RWPE2 (cell line): ENCODE results near the gene SIRPB1.

Experiments used
- ATAC-seq: fragments of 200-7000 bp; cut with Tn5 transposase; 3 replicates; pipeline ENCODE4 v1.9.1; 2021; ENCODE audit warnings: low read depth
- DNase-seq: peaks from one replicate; pipeline ENCODE4 v3.0.0-alpha.2; 2020; ENCODE audit warnings: low spot score
- H3K27ac ChIP-seq: fragments of 450-650 bp; 2 replicates; pipeline ENCODE4 v1.5.1; 2017; ENCODE audit warnings: mild to moderate bottlenecking; ENCODE audit not compliant: poor library complexity, severe bottlenecking
- H3K27me3 ChIP-seq: fragments of 250-450 bp; sonication (Bioruptor Pico); 2 replicates; pipeline ENCODE4 v1.5.1; 2021; ENCODE audit warnings: mild to moderate bottlenecking, moderate library complexity; ENCODE audit not compliant: insufficient read depth, poor library complexity, severe bottlenecking
- H3K36me3 ChIP-seq: fragments of 250-450 bp; sonication (Bioruptor Pico); 2 replicates; pipeline ENCODE4 v1.5.1; 2020; ENCODE audit warnings: low read depth, mild to moderate bottlenecking, moderate library complexity
- H3K4me1 ChIP-seq: fragments of 250-450 bp; sonication (Bioruptor Pico); 2 replicates; pipeline ENCODE4 v1.5.1; 2021; ENCODE audit warnings: mild to moderate bottlenecking, moderate library complexity; ENCODE audit not compliant: insufficient read depth, poor library complexity, severe bottlenecking
- H3K4me3 ChIP-seq: fragments of 250-450 bp; sonication (Bioruptor Pico); 2 replicates; pipeline ENCODE4 v1.5.1; 2021; ENCODE audit warnings: mild to moderate bottlenecking, moderate library complexity; ENCODE audit not compliant: severe bottlenecking
- H3K9me3 ChIP-seq: fragments of 250-450 bp; sonication (Bioruptor Pico); 2 replicates; pipeline ENCODE4 v1.5.1; 2021; ENCODE audit warnings: mild to moderate bottlenecking, moderate library complexity; ENCODE audit not compliant: severe bottlenecking
- CTCF ChIP-seq: fragments of 450-650 bp; IDR thresholded peaks from one replicate; pipeline ENCODE4 v1.5.1; 2017; ENCODE audit warnings: mild to moderate bottlenecking, moderate library complexity; ENCODE audit not compliant: poor library complexity, severe bottlenecking

Gene SIRPB1

DNA sequence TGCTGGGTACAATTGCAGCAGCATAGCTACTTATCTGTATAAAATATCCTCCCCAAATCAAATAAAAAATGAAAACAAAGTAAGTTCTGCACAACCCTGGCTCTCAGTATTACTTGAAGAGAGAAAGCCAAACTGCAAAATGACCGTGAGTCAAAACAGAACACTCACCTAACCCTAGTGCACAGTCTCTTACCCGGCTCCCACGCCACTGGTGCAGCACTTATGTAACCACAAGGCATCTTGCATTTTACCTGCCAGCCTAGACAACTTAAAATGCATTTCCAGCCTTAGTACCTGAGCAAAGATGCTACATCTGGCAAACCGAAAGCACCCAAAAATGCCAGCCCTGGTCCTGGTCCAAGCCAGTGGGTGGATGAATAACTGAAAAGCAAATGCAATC, 12.4 kb upstream of the SIRPB1 start:
- H3K36me3 ChIP-seq = no peaks in the 10 kb centered on the region
- no peak for TF ChIP-seq CTCF
- ATAC-seq = no peak
- H3K27me3 ChIP-seq = no peaks in the 10 kb centered on the region
- H3K4me3 ChIP-seq = no peak overlapping the region
- no peaks in the 10 kb centered on the region for H3K4me1 ChIP-seq
- no peaks in the 10 kb centered on the region for H3K9me3 ChIP-seq
- H3K27ac ChIP-seq = no peak overlapping the region
- no peak for DNase-seq

GRCh38 chr20:1631309-1632151, 11.7 kb upstream of the SIRPB1 start:
- DNase-seq = no peak
- TF ChIP-seq CTCF = no peak
- Histone ChIP-seq H3K4me3 (no peak overlapping the region), H3K27me3 (no peaks in the 10 kb centered on the region), H3K27ac (no peak overlapping the region), H3K4me1 (no peaks in the 10 kb centered on the region), H3K36me3 (no peaks in the 10 kb centered on the region), H3K9me3 (no peaks in the 10 kb centered on the region)
- ATAC-seq = peak; percentile 23; the same call in 1 of the 3 replicates

GRCh38 chr20:1630186-1630585, 10.4 kb upstream of the SIRPB1 start:
- no peak for ATAC-seq
- H3K9me3 ChIP-seq = no peaks in the 10 kb centered on the region
- no peak for DNase-seq
- no peaks in the 10 kb centered on the region for H3K36me3 ChIP-seq
- no peak for TF ChIP-seq CTCF
- H3K27me3 ChIP-seq = no peaks in the 10 kb centered on the region
- no peaks in the 10 kb centered on the region for H3K4me1 ChIP-seq
- no peak overlapping the region for H3K27ac ChIP-seq
- no peak overlapping the region for H3K4me3 ChIP-seq

- Histone ChIP-seq H3K4me1 (no peaks in the 10 kb centered on the region), H3K27me3 (no peaks in the 10 kb centered on the region), H3K36me3 (no peaks in the 10 kb centered on the region), H3K9me3 (no peaks in the 10 kb centered on the region), H3K27ac (no peak overlapping the region), H3K4me3 (no peak overlapping the region)
- DNase-seq = no peak
- no peak for ATAC-seq
- TF ChIP-seq CTCF = no peak
Measured at GRCh38 chr20:1629321-1629720, 9.5 kb upstream of the SIRPB1 start.

- ATAC-seq (no peak), DNase-seq (no peak)
- TF ChIP-seq CTCF = no peak
- no peaks in the 10 kb centered on the region for H3K4me1 ChIP-seq
- no peaks in the 10 kb centered on the region for H3K9me3 ChIP-seq
- H3K36me3 ChIP-seq = no peaks in the 10 kb centered on the region
- no peak overlapping the region for H3K4me3 ChIP-seq
- H3K27ac ChIP-seq = no peak overlapping the region
- no peaks in the 10 kb centered on the region for H3K27me3 ChIP-seq
Measured at GRCh38 chr20:1628621-1629020, 8.8 kb upstream of the SIRPB1 start.
